HFF-Myc (cell line): ENCODE measurements around the gene KTN1.

Source experiments
- DNase-seq: peaks from one replicate; pipeline ENCODE4 v3.0.0-alpha.2; 2011; ENCODE audit warnings: low read depth; ENCODE audit errors: extremely low read depth
- H3K4me3 ChIP-seq: replicated peaks from 2 replicates; pipeline ENCODE4 v1.5.1; 2011; ENCODE audit warnings: low read depth, mild to moderate bottlenecking, control low read depth, low read length
- CTCF ChIP-seq: IDR thresholded peaks from 2 replicates; pipeline ENCODE4 v1.5.1; 2012; ENCODE audit warnings: mild to moderate bottlenecking, low read depth, low read length, control low read depth; ENCODE audit errors: missing control alignments

Gene KTN1

GRCh38 chr14:55706893-55707292 is 126.9 kb downstream of the KTN1 start:
- no peak overlapping the region for H3K4me3 ChIP-seq
- no peak for DNase-seq
- TF ChIP-seq CTCF = no peak

DNA sequence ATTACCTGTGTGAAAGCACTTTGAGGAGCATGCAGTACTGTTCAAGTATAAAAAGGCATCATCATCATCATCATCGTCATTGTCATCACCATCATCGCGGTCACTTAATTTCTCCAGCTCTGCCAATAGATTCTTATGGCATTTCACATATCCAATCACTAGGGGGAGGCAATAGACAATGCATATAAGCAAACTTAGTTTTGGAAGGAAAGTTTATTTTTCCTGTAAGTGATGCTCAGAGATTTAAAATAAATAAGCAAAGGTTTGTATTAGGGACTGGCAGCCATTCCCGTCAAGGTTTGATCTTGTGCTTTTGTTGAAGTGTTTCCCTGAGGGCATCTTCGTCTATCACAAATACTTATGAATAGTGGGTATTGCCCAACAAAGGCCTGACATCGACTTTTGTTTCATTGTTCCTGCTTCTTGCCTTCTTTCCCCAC is 127.4 kb downstream of the KTN1 start:
- peak; percentile 42 for DNase-seq

GRCh38 chr14:55710506-55711041 is 130.6 kb downstream of the KTN1 start:
- DNase-seq = no peak
- H3K4me3 ChIP-seq = no peak overlapping the region
- no peak for TF ChIP-seq CTCF

More for the DNA sequence above, 127.4 kb downstream of the KTN1 start:
- H3K4me3 ChIP-seq = no peak overlapping the region
- peak; percentile 66 for TF ChIP-seq CTCF

DNA sequence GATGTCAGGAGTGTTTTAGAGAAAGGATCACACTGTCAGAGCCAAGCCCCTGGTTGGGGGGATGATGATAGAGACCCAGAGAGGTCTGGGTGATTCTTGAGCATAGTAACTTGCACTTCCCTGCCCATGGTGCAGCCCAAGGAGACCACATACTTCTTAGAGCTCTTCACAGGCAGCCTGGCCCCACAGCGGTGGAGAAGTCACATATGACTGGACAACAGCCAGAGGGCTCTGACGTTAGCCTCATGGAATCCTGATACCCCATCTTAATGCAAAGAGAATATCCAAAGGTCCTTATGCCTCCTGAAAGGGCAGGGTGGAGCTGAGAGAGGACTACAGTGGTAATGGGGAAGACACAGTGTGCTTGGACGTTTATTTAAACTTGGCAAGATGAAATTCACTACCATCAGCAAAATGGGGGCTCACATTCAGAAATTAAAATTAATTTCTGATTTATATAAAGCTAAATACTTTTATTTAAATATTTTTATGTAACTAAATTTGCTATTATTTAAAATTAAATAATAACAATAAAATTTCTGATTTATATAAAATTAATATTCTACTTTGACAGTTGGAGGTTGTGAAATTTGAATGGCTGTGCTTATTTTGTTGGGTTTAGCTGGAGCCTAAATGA is 131.3 kb downstream of the KTN1 start:
- TF ChIP-seq CTCF = no peak

DNA sequence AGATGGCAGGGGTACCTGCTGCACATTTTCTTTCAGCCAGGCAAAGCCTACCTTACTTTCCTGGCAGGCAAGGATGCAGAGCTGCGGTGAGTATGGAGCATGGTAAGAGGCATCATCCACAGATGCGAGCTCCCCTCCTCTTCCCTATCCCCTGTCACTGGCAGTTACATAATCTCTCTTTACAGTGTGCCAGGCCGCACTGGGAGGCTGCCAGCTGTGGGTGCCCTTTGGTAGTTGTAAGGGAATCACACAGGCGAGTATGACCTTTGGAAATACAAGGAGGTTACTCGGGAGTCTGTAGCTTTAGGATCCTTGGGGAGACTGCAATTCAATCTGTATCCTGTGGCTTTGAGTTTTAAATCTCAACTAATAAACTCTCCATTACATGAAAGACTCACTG is 132.5 kb downstream of the KTN1 start:
- no peak for DNase-seq
- TF ChIP-seq CTCF = no peak
- no peak overlapping the region for H3K4me3 ChIP-seq

More for the DNA sequence above, 131.3 kb downstream of the KTN1 start:
- H3K4me3 ChIP-seq = no peak overlapping the region
- DNase-seq = no peak

DNA sequence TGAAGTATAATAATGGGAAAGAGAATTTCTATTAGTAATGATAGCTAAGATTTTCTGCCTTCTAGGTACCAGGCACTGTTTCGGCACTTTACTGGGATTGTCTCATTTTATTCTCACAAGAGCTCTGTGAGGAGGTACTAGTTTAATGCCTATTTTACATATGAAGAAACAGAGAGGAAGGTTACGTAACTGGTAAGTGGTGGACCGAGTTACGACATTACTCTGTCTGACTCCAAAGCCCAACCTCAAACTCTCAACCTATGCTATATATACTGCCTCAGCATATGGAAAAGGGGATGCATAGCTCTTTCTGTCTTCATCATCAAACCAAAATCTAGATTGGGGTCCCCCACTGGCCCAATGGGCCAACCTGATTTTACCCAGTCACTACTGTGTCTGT is 133.5 kb downstream of the KTN1 start:
- DNase-seq = no peak
- H3K4me3 ChIP-seq = no peak overlapping the region
- TF ChIP-seq CTCF = no peak
